GM08714 (cell line): ENCODE data around the gene ZNF155.

Experiments used
- H3K4me3 ChIP-seq: fragments of 200-500 bp; sonication (Bioruptor generic); 2 replicates; pipeline ENCODE4 v1.5.1; 2014; ENCODE audit warnings: mild to moderate bottlenecking, low read length, inconsistent platforms
- ZNF274 ChIP-seq: IDR thresholded peaks from 2 replicates; pipeline ENCODE4 v1.6.1; 2012; ENCODE audit warnings: mild to moderate bottlenecking, low read depth, low read length

The ZNF155 gene

DNA sequence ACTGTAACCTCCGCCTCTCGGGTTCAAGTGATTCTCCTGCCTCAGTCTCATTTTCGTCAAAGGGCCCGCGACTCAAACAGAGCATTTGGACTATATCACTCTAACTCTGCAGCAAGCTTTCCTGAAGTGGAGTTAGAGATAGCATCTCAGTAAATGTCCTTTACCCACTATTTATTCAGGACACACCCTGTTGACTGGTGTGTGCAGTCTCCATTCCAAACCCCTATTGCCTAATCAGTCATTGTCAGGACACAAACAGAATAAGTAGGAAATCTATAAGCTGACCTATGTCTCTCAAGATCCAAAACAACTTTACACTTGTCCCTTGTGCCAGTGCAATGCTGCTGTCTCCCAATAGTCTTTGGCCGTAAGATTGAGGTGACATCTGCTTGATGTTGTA lies 42.6 kb downstream of the ZNF155 start:
- no peak for TF ChIP-seq ZNF274

GRCh38 chr19:44032001-44032610 lies 48.1 kb downstream of the ZNF155 start:
- no peak overlapping the region for H3K4me3 ChIP-seq
- no peak for TF ChIP-seq ZNF274

More for the DNA sequence above, 42.6 kb downstream of the ZNF155 start:
- no peak overlapping the region for H3K4me3 ChIP-seq

DNA sequence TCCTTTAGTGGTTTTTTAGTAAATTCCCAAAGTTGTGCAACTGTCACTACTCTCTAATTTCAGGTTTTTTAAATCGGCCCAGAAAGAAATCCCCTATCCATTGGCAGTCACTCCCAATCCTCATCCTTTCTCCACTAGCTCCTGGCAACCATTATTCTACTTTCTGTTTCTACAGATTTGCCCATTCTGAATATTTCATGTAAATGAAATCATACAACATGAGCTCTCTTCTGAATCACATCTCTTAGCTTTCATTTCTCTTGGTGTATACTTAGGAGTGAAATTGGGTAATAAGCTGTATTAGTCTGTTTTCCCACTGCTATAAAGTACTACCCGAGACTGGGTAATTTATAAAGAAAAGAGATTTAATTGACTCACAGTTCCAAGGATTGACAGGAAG lies 58.2 kb downstream of the ZNF155 start:
- no peak overlapping the region for H3K4me3 ChIP-seq
- TF ChIP-seq ZNF274, result no peak
